Transverse colon (tissue), 4 donors: ENCODE data around the gene PTPRG. TPM values are rescaled to one million over a fixed set of nuclear protein-coding genes. Genes with fewer than 3 reads are reported as not detected.

Experiments
- DNase-seq: peaks from one replicate; pipeline ENCODE4 v3.0.0-alpha.2; 2019
- H3K27ac ChIP-seq, 4 donors: fragments of 200-600 bp; sonication (generic); 2 replicates each; pipeline ENCODE4 v1.5.1; 2016 to 2018; ENCODE audit warnings: inconsistent platforms in 4 of 4
- H3K27me3 ChIP-seq: fragments of 200-600 bp; sonication (generic); 2 replicates; pipeline ENCODE4 v1.5.1; 2017; ENCODE audit warnings: inconsistent platforms
- H3K36me3 ChIP-seq, 4 donors: fragments of 200-600 bp; sonication (generic); 2 replicates each; pipeline ENCODE4 v1.5.1; 2017 to 2019; ENCODE audit warnings: inconsistent platforms in 4 of 4
- H3K4me1 ChIP-seq, 4 donors: fragments of 200-600 bp; sonication (generic); 2 replicates each; pipeline ENCODE4 v1.5.1; 2017 to 2020; ENCODE audit warnings: inconsistent platforms in 4 of 4
- H3K4me3 ChIP-seq, 4 donors: fragments of 200-600 bp; sonication (generic); 1 replicate in 1 of 4; 2 replicates in 3 of 4; pipeline versions ENCODE4 v1.5.1 to v1.6.1; 2017 to 2019; ENCODE audit warnings: inconsistent platforms in 4 of 4
- H3K9me3 ChIP-seq, 2 donors: fragments of 200-600 bp; sonication (generic); 2 replicates each; pipeline ENCODE4 v1.5.1; 2017 to 2019; ENCODE audit warnings: inconsistent platforms in 2 of 2
- CTCF ChIP-seq, 5 experiments: fragments of 200-600 bp in 3 of 5; fragments of 450-650 bp in 2 of 5; sonication (generic) in 3 of 5; IDR thresholded peaks; 1 replicate in 2 of 5; 2 replicates in 3 of 5; pipeline ENCODE4 v1.5.1; 2016 to 2017; ENCODE audit warnings: antibody characterized with exemption in 5 of 5, inconsistent platforms in 3 of 5, mild to moderate bottlenecking in 2 of 5, moderate library complexity in 1 of 5
- EP300 ChIP-seq: sonication (generic); formaldehyde crosslinking; IDR thresholded peaks from one replicate; pipeline ENCODE4 v1.6.1; 2017; ENCODE audit warnings: antibody characterized with exemption, low read depth
- POLR2A ChIP-seq: fragments of 450-650 bp; IDR thresholded peaks from one replicate; pipeline ENCODE4 v1.6.1; 2016; ENCODE audit warnings: antibody characterized with exemption, mild to moderate bottlenecking, moderate library complexity
- POLR2AphosphoS5 ChIP-seq, 3 donors: sonication (generic); formaldehyde crosslinking; IDR thresholded peaks; one replicate each; pipeline ENCODE4 v1.6.1; 2016; ENCODE audit warnings: antibody characterized with exemption in 3 of 3
- WGBS, 2 donors: methylation state at CpG; one replicate each; pipeline ENCODE4 v1.1.5; 2018; ENCODE audit warnings: low coverage in 1 of 2; 5-methylcytosine and 5-hydroxymethylcytosine counted together
- in situ Hi-C, 4 donors: fragments of 200-750 bp; cut with MboI; loops; one replicate each; pipeline versions ENCODE4 v1.15.0 to v1.15.1; 2017; ENCODE audit warnings: low sequenced_read_pairs in 3 of 4, low pct_ligation_motif_present in 1 of 4, low pct_unique_long_range_greater_than_20kb in 1 of 4
- intact Hi-C: fragments of 100-400 bp; cut with DNase I; formaldehyde crosslinking; loops from one replicate; pipeline ENCODE4 v1.15.1; 2023; ENCODE audit warnings: low total_unique reads
- total RNA-seq, 4 donors: library from RNA; depleted of rRNA; stranded (reverse); fragments of >200 nt; gene quantifications; one replicate each; pipeline ENCODE4 v1.1.0, GENCODE V29; 2016

PTPRG gene
- total RNA-seq, 4 donors from 2014 or later = 29.2 to 83.4 (median 41.6) TPM

GRCh38 chr3:61530355-61530754, 31.0 kb upstream of the PTPRG start:
- H3K36me3 ChIP-seq = no peaks in the 10 kb centered on the region
- no peak overlapping the region for H3K27ac ChIP-seq
- in situ Hi-C loops (no loop called here), intact Hi-C loops (no loop called here)
- no peaks in the 10 kb centered on the region for H3K9me3 ChIP-seq
- 12 to 20% methylated on average over 1 of the region's 1 CpG for WGBS, 2 donors
- no peak for DNase-seq
- H3K4me3 ChIP-seq = no peak overlapping the region
- no peaks in the 10 kb centered on the region for H3K27me3 ChIP-seq
- TF ChIP-seq POLR2A = no peak
- TF ChIP-seq EP300 = no peak
- peak; percentile 24 to 40 (median 33) for TF ChIP-seq CTCF (IDR thresholded peaks at IDR 0.05)
- no peak for TF ChIP-seq POLR2AphosphoS5 (IDR thresholded peaks at IDR 0.05)
- H3K4me1 ChIP-seq = no peaks in the 10 kb centered on the region

- Histone ChIP-seq H3K4me1 (no peaks in the 10 kb centered on the region), H3K9me3 (no peaks in the 10 kb centered on the region), H3K27ac (no peak overlapping the region), H3K36me3 (no peaks in the 10 kb centered on the region), H3K27me3 (no peaks in the 10 kb centered on the region), H3K4me3 (no peak overlapping the region)
- intact Hi-C loops (no loop called here), in situ Hi-C loops (no loop called here)
- DNase-seq = no peak
- TF ChIP-seq POLR2AphosphoS5 (IDR thresholded peaks at IDR 0.05) (no peak), CTCF (IDR thresholded peaks at IDR 0.05) (no peak), EP300 (no peak), POLR2A (no peak)
- WGBS, 2 donors = 57 to 61% methylated on average over 2 of the region's 2 CpGs
Measured at GRCh38 chr3:61531528-61531927, 29.8 kb upstream of the PTPRG start.

- in situ Hi-C loops (no loop called here), intact Hi-C loops (no loop called here)
- H3K9me3 ChIP-seq = no peaks in the 10 kb centered on the region
- TF ChIP-seq EP300 (no peak), CTCF (IDR thresholded peaks at IDR 0.05) (no peak), POLR2AphosphoS5 (IDR thresholded peaks at IDR 0.05) (no peak), POLR2A (no peak)
- 91 to 92% methylated on average over 4 to 13 of the region's 13 CpGs for WGBS, 2 donors
- no peak overlapping the region for H3K27ac ChIP-seq
- H3K4me1 ChIP-seq = no peaks in the 10 kb centered on the region
- no peaks in the 10 kb centered on the region for H3K27me3 ChIP-seq
- H3K4me3 ChIP-seq = no peak overlapping the region
- no peak for DNase-seq
- no peaks in the 10 kb centered on the region for H3K36me3 ChIP-seq
Measured at GRCh38 chr3:61532739-61533500, 28.5 kb upstream of the PTPRG start.

GRCh38 chr3:61535826-61536225, 25.5 kb upstream of the PTPRG start:
- Histone ChIP-seq H3K27me3 (no peaks in the 10 kb centered on the region), H3K4me3 (no peak overlapping the region), H3K9me3 (no peaks in the 10 kb centered on the region), H3K4me1 (no peaks in the 10 kb centered on the region), H3K36me3 (no peaks in the 10 kb centered on the region), H3K27ac (no peak overlapping the region)
- WGBS, 2 donors = 88 to 97% methylated on average over 3 of the region's 3 CpGs
- TF ChIP-seq POLR2AphosphoS5 (IDR thresholded peaks at IDR 0.05) (no peak), POLR2A (no peak), CTCF (IDR thresholded peaks at IDR 0.05) (no peak), EP300 (no peak)
- DNase-seq = no peak
- intact Hi-C loops (no loop called here), in situ Hi-C loops (no loop called here)
